GM12875 (cell line): ENCODE measurements around the gene APOA1.

Source experiments
- H3K4me3 ChIP-seq: one replicate; pipeline ENCODE4 v1.5.1; 2011; ENCODE audit warnings: low read depth, low read length, control low read depth
- TF ChIP-seq, protein P1 (sequence below): IDR thresholded peaks from 2 replicates; pipeline ENCODE4 v1.5.1; 2011; ENCODE audit warnings: low read depth, mild to moderate bottlenecking, control low read depth, inconsistent platforms, low read length, moderate library complexity, borderline replicate concordance; ENCODE audit not compliant: insufficient read depth

APOA1 gene

DNA sequence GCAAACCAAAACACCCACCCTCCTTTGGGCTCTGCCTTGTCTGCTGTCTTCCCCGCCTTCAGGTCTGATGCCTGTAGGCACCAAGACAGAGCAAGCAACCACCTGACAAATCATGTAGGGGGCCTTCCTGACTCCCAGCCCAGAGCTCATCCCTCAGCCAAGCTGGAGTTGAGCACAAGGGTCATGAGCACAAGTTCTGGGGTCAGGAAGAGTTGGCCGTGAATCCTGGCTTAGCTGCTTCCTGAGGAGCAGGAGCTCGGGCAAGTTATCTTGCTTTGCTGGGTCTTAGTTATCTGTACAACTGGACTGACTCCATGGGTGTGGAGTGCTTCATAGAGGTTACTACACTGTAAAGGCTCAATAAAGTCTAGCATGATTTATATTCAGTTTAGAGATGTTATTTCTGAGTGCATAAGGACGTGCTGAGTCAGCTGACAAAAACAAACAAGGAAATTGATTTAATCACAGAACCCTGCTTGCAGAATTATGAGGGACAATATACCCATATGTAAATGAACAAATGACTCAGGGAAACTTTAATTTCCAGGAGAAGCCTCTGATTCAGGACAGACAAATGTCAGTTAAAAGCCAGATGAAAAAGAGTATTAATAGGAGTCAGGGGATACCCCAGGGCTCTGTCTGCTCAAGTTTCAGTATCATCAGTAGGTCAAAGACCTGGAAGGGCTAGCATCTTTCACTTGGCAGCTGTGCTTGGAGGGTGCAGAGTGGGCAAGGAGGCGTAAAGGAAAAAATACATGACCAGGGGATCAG, 15.0 kb upstream of the APOA1 start:
- TF ChIP-seq, protein P1, sequence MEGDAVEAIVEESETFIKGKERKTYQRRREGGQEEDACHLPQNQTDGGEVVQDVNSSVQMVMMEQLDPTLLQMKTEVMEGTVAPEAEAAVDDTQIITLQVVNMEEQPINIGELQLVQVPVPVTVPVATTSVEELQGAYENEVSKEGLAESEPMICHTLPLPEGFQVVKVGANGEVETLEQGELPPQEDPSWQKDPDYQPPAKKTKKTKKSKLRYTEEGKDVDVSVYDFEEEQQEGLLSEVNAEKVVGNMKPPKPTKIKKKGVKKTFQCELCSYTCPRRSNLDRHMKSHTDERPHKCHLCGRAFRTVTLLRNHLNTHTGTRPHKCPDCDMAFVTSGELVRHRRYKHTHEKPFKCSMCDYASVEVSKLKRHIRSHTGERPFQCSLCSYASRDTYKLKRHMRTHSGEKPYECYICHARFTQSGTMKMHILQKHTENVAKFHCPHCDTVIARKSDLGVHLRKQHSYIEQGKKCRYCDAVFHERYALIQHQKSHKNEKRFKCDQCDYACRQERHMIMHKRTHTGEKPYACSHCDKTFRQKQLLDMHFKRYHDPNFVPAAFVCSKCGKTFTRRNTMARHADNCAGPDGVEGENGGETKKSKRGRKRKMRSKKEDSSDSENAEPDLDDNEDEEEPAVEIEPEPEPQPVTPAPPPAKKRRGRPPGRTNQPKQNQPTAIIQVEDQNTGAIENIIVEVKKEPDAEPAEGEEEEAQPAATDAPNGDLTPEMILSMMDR: no peak
- H3K4me3 ChIP-seq: peak overlapping the region; percentile 15

DNA sequence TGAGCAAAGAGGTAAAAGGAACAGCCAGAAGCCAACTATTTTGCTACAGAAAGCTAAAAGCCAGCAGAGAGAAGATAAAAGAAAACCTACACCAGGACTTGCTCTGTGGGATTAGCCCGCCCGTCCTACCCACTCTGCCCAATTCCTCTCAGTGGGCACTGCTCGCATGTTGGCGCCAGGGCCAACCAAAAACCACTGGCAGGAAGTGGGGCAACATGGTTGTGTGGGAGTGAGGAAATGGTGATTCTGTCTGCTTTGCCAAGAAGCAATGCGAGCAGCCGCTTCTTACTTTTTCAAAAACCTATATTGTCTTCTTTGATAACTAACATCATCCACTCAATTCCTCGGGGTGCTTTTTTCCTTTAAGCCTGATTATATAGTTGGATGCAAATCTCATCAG, 14.2 kb upstream of the APOA1 start:
- TF ChIP-seq, protein P1: no peak
- H3K4me3 ChIP-seq: no peak overlapping the region

DNA sequence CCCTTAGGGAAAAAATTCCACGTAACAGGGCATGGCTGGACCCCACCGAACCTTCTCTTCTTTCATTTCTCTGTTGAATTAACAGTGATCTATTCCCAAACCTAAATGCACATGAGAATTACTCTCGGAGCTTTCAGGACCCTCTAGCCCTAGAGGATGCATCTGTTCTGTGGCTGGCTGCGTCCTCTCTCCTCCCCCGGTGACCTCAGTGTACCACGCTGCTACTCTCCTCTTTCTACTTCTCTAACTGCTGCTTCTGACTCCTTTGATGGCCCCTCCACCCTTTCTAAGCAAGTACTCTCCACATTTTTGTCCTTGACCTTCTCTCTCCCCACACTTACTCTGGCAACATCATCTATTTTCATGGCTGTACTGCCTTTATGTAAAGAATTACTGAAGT, 12.1 kb upstream of the APOA1 start:
- TF ChIP-seq, protein P1: no peak
- no peak overlapping the region for H3K4me3 ChIP-seq

DNA sequence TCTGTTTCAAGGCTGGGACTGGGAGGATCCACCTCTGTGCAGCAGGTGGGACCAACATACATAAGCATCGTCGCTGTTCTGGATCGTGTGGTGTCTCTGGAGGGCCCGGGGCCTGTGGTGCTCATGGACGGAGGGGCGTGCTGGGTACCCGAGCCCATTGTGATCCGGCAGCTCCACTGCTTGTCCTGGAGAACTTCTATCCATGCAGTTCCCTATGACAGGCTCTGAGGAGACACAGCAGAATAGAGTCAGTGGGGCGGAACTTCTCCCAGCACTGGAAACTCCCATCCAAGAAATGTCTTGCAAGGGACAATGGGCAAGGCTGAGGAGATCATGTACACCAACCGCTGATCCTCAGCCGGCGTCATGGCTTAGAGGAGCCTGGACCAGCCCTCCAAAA, 11.6 kb upstream of the APOA1 start:
- no peak overlapping the region for H3K4me3 ChIP-seq
- TF ChIP-seq, protein P1: no peak

DNA sequence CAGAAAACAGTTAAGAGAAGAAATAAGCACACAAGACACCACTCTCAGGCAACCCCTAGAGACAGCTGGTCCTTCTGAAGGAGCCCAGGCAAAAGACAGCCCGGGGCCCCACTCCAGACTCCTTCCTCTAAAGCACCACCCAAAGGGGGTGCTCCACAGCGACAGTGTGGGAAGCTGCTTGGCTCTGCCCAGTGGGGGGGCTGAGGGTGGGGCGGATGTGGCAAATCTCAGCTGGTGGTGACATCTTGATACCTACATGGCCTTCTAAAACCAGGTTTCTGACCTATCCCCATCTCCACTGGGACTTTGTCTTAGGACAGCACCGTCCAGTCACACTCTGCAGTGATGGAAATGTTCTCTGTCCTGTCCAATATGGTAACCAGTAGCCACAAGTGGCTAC, 10.2 kb upstream of the APOA1 start:
- TF ChIP-seq, protein P1: no peak
- H3K4me3 ChIP-seq: no peak overlapping the region

DNA sequence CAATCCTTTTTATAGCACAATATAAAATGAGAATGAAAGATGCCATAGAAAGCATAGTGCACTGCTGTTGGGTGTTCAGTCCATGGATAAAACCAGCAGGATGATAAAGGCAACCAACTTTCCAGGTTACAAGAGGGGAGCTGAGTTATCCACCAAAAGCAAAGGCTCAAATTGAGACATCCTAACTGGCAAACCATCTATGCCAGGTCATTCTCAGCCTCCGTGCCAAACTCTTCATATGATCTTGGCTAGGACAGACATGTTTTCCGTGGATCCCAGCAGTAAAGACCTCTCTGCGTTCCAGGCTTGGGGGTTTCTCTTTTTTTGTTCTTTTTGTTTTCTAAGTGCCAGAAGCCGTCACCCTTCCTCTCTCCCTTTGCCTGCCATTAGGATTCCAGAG, 7.3 kb upstream of the APOA1 start:
- TF ChIP-seq, protein P1: no peak
- H3K4me3 ChIP-seq: no peak overlapping the region

DNA sequence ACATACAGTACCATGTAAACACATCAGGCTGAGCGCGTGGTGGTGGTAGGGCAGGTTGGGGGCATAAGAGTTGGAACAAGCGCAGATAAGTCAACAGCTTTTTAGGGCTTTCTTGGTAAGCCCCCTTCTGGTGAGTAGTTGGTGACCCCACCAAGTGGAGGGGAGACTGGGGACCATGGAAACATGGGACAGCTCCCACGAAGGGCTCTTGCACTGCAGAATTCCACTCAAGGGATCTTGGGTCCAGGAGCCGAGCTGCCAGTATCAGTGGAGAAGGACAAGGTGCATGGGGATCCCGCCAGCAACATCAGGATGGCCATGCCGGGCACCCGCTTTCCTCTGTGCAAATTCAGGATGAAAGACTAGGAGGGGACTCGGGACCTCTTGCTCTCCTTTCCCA, 6.2 kb upstream of the APOA1 start:
- H3K4me3 ChIP-seq: no peak overlapping the region
- TF ChIP-seq, protein P1: no peak
